ENCODE measurements around the gene HEBP1.

Gene HEBP1, protein sequence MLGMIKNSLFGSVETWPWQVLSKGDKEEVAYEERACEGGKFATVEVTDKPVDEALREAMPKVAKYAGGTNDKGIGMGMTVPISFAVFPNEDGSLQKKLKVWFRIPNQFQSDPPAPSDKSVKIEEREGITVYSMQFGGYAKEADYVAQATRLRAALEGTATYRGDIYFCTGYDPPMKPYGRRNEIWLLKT

DNA sequence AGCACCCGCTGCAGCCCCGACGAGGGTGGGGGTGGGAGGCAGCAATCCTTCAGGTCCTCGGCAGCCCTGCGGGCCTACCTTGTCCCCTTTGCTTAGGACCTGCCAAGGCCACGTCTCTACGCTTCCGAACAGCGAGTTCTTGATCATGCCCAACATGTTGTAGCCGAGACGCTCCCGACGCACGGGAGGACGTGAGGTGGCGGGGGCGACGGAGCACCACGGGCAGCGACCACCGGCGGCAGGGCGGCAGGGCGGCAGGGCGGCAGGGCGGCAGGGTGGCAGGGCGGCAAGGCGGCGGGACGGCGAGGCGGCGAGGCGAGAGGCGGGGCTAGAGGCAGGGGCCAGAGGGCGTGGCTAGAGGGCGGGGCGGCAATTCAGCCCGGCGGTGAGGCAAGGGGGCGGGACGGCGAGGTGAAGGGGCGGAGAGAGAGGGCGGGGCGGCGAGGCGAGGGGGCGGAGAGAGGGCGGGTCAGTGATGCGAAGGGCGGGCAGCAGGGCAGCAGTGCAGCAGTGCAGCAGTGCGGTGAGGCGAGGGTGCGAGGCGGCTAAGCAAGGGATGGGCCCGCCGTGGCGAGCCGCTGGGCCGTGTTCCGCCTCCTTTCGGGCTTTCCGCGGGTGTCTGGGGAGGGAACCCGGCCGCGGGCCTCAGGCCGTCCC is at the start of gene HEBP1:
Gene HEBP1 (minus strand): TSS at position 307 of the 657 bp plus-strand sequence. CDS start 151 bp downstream, at position 156.
- in situ Hi-C loops (cut with MboI; ENCODE audit: low sequenced_read_pairs, unreplicated experiment): no loop called here
- DNase-seq (ENCODE audit: low spot score): peak; percentile 99
- TF ChIP-seq, protein P1, sequence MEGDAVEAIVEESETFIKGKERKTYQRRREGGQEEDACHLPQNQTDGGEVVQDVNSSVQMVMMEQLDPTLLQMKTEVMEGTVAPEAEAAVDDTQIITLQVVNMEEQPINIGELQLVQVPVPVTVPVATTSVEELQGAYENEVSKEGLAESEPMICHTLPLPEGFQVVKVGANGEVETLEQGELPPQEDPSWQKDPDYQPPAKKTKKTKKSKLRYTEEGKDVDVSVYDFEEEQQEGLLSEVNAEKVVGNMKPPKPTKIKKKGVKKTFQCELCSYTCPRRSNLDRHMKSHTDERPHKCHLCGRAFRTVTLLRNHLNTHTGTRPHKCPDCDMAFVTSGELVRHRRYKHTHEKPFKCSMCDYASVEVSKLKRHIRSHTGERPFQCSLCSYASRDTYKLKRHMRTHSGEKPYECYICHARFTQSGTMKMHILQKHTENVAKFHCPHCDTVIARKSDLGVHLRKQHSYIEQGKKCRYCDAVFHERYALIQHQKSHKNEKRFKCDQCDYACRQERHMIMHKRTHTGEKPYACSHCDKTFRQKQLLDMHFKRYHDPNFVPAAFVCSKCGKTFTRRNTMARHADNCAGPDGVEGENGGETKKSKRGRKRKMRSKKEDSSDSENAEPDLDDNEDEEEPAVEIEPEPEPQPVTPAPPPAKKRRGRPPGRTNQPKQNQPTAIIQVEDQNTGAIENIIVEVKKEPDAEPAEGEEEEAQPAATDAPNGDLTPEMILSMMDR (IDR thresholded peaks at IDR 0.05; ENCODE audit: borderline replicate concordance, control extremely low read depth, extremely low read depth, insufficient read depth, missing control alignments): no peak

DNA sequence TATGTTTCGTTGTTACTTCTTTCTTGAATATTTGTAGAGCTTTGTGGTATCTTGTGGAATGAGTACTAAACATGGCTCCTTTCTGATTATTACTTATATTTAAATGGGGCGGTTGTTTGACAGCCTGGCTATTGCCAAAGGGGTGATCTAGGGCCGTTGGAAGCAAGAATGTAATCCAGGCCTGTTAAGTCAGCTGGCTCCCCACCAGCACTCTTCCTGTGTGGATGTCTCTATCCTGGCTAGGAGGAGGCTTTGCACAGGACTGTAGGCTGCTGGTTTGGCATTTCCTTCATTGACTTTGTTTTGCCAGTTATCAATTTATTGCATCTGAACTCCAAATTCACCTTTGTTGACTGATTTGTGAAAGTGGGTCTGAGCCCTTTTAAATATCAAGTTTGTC is 49.8 kb upstream of the HEBP1 start:
- TF ChIP-seq, protein P1 (IDR thresholded peaks at IDR 0.05; ENCODE audit: borderline replicate concordance, control extremely low read depth, extremely low read depth, insufficient read depth, missing control alignments): no peak
- no peak for DNase-seq (ENCODE audit: low spot score)
- in situ Hi-C loops (cut with MboI; ENCODE audit: low sequenced_read_pairs, unreplicated experiment): no loop called here

DNA sequence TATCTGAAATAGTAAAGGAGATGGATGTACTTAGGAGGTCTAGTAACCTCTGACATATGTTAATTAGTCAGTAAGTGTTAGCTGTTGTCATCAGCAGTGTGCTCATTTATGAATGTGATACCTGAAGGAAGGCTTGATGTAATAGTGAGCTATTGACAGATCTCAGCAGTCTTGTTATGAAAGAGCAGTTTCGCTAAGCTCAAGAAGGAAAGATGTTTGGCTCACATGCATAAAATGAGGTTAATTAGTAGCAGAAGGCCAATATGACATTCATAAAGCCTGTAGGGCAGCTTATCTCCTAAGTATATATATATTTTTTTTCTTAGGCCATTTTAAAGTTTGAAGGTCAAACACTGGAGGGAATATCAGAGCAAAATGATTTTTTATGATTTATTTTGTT is 46.9 kb upstream of the HEBP1 start:
- TF ChIP-seq, protein P1 (IDR thresholded peaks at IDR 0.05; ENCODE audit: borderline replicate concordance, control extremely low read depth, extremely low read depth, insufficient read depth, missing control alignments): no peak
- DNase-seq (ENCODE audit: low spot score): no peak

DNA sequence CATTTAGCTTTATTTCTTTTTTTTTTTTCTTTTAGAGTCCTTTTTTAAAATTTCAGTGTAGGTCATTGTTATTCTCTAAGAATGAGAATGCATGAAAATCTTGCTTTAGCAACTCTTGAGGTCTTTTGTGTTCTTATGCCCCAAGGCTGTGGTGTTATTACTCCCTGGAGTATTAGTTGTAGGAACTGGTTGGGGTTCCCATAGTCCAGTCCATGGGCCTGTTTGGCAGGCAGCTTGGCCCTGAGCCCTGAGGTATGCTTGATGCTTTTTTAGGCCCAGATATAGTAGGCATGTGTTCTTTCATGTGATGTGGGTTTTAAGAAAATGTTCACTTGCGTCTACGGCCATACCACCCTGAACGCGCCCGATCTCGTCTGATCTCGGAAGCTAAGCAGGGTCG is 45.8 kb upstream of the HEBP1 start:
- DNase-seq (ENCODE audit: low spot score): no peak
- TF ChIP-seq, protein P1 (IDR thresholded peaks at IDR 0.05; ENCODE audit: borderline replicate concordance, control extremely low read depth, extremely low read depth, insufficient read depth, missing control alignments): no peak
- in situ Hi-C loops (cut with MboI; ENCODE audit: low sequenced_read_pairs, unreplicated experiment): no loop called here

More for the DNA sequence above, 46.9 kb upstream of the HEBP1 start:
- in situ Hi-C loops (cut with MboI; ENCODE audit: low sequenced_read_pairs, unreplicated experiment): no loop called here

DNA sequence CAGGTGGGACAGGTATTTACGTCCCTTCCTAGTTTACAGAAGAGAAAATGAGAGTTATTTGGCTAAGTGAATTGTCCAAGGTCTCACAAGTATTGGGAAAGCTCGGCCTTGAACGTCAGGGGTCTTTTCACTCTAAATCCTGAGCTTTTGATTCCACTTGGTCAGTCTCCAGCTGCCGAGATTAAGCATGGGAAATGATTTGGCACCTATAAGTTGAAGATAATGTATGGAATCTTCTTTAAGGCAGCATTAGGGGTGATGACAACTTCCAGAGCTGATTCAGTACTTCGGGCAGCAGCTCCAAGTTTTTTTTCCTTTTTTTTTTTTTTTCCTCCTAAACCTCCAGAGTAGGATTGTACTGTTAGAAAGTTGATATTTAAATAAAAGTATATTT is 44.8 kb upstream of the HEBP1 start:
- no peak for DNase-seq (ENCODE audit: low spot score)
- in situ Hi-C loops (cut with MboI; ENCODE audit: low sequenced_read_pairs, unreplicated experiment): no loop called here

DNA sequence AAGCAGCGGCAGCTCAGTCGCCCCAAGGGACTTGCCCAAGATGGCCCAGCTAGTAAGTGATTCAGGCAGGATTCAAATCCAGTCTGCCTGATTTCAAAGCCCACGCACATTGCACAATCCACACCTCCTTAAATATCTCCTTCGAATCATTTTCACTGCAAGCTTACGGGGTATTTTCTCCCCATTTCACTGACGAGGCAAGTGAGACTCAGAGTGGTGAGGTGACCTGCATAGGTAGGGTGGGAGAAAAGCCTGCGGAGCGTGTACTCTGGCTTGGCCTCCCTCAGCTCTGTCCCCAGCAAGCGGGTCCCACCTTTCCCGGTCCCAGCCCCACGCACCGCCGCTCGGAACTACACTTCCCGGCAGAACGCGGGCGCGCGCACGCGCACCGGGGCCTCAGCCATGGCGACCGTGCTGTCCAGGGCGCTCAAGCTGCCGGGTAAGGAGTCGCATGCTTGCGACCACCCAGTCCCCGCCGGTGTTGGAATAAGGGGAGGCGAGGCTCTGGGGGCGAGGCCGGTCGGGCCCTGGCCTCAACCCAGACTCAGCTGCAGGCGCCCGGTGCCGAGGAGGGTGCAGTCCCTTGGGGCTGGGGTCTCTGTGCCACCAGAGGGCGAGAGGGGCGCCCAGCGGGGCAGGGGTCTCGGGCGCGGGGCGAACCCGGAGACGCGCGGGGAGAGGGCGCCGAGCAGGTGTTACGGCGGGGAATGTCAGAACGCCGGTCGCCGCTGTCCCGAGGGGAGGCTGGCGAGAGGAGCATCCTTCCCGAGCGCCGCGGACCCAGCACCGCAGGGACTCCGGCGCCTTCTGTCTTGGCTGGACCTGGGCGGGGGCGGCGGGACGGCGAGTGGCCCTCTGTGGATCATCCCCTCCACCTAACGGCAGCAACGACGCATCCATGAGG is 44.2 kb upstream of the HEBP1 start, which contains the start of gene FAM234B:
Gene FAM234B (plus strand): TSS at position 380 of the 904 bp plus-strand sequence. CDS start 23 bp downstream, at position 403.
- DNase-seq (ENCODE audit: low spot score): peak; percentile 87
- TF ChIP-seq, protein P1 (IDR thresholded peaks at IDR 0.05; ENCODE audit: borderline replicate concordance, control extremely low read depth, extremely low read depth, insufficient read depth, missing control alignments): peak; percentile 17
- in situ Hi-C loops (cut with MboI; ENCODE audit: low sequenced_read_pairs, unreplicated experiment): no loop called here

More for the DNA sequence above, 44.8 kb upstream of the HEBP1 start:
- TF ChIP-seq, protein P1 (IDR thresholded peaks at IDR 0.05; ENCODE audit: borderline replicate concordance, control extremely low read depth, extremely low read depth, insufficient read depth, missing control alignments): no peak

Data from GM13976 (cell line).